ENCODE measurements around the gene ABCB1. TPM values are rescaled to one million over a fixed set of nuclear protein-coding genes. Genes with fewer than 3 reads are reported as not detected.

Gene ABCB1
- polyA plus RNA-seq, 1 donor from 2014 or later, result 1.6 TPM

GRCh38 chr7:87567052-87567451 lies 33.6 kb downstream of the ABCB1 start:
- H3K4me2 ChIP-seq (ENCODE audit: low read length), result no peak overlapping the region

GRCh38 chr7:87566311-87566900 lies 34.3 kb downstream of the ABCB1 start:
- Histone ChIP-seq H3K9me2 (ENCODE audit: insufficient read depth, low read length) (no peaks in the 10 kb centered on the region), H3K27me3 (ENCODE audit: insufficient read depth, low read depth, low read length) (no peaks in the 10 kb centered on the region), H4K20me1 (ENCODE audit: insufficient read depth) (no peaks in the 10 kb centered on the region), H3K9me3 (ENCODE audit: low read length) (no peaks in the 10 kb centered on the region), H3K27ac (ENCODE audit: low read length) (no peak overlapping the region), H3F3A (ENCODE audit: insufficient read depth, low read length, poor library complexity, severe bottlenecking) (no peaks in the 10 kb centered on the region), H3K36me3 (ENCODE audit: insufficient read depth, low read length) (no peaks in the 10 kb centered on the region), H3K4me3 (ENCODE audit: low read length) (no peak overlapping the region), H2AFZ (ENCODE audit: low read depth, low read length) (no peak overlapping the region), H3K4me2 (ENCODE audit: low read length) (no peak overlapping the region), H3K9ac (ENCODE audit: low read length) (no peak overlapping the region), H3K79me2 (replicated peaks; ENCODE audit: insufficient read depth, low read length) (no peaks in the 10 kb centered on the region)
- TF ChIP-seq EZH2 (IDR thresholded peaks at IDR 0.05; ENCODE audit: borderline replicate concordance, insufficient read depth, low read length, poor library complexity, severe bottlenecking) (no peak), SMC3 (conservative IDR thresholded peaks at IDR 0.05; ENCODE audit: poor library complexity) (no peak), CTCF (IDR thresholded peaks at IDR 0.05; ENCODE audit: poor library complexity, severe bottlenecking) (no peak), REST (IDR thresholded peaks at IDR 0.05; ENCODE audit: borderline replicate concordance) (no peak), RAD21 (conservative IDR thresholded peaks at IDR 0.05) (no peak), POLR2AphosphoS5 (IDR thresholded peaks at IDR 0.05) (no peak)

More at GRCh38 chr7:87567052-87567451, 33.6 kb downstream of the ABCB1 start:
- H3K79me2 ChIP-seq (replicated peaks; ENCODE audit: insufficient read depth, low read length), result no peaks in the 10 kb centered on the region
- H3K27me3 ChIP-seq (ENCODE audit: insufficient read depth, low read depth, low read length), result no peaks in the 10 kb centered on the region
- H3K9me3 ChIP-seq (ENCODE audit: low read length), result no peaks in the 10 kb centered on the region
- H3K9me2 ChIP-seq (ENCODE audit: insufficient read depth, low read length), result no peaks in the 10 kb centered on the region
- H3K4me3 ChIP-seq (ENCODE audit: low read length), result no peak overlapping the region
- H2AFZ ChIP-seq (ENCODE audit: low read depth, low read length), result no peak overlapping the region
- H3K9ac ChIP-seq (ENCODE audit: low read length), result no peak overlapping the region
- no peaks in the 10 kb centered on the region for H4K20me1 ChIP-seq (ENCODE audit: insufficient read depth)
- TF ChIP-seq CTCF (IDR thresholded peaks at IDR 0.05; ENCODE audit: poor library complexity, severe bottlenecking) (no peak), RAD21 (conservative IDR thresholded peaks at IDR 0.05) (no peak), EP300 (conservative IDR thresholded peaks at IDR 0.05; ENCODE audit: poor library complexity, severe bottlenecking) (no peak), SMC3 (conservative IDR thresholded peaks at IDR 0.05; ENCODE audit: poor library complexity) (no peak), POLR2AphosphoS5 (IDR thresholded peaks at IDR 0.05) (no peak), MXI1 (conservative IDR thresholded peaks at IDR 0.05; ENCODE audit: poor library complexity, severe bottlenecking) (no peak), REST (IDR thresholded peaks at IDR 0.05; ENCODE audit: borderline replicate concordance) (no peak), EZH2 (IDR thresholded peaks at IDR 0.05; ENCODE audit: borderline replicate concordance, insufficient read depth, low read length, poor library complexity, severe bottlenecking) (no peak)
- no peak overlapping the region for H3K27ac ChIP-seq (ENCODE audit: low read length)
- H3K36me3 ChIP-seq (ENCODE audit: insufficient read depth, low read length), result no peaks in the 10 kb centered on the region
- H3F3A ChIP-seq (ENCODE audit: insufficient read depth, low read length, poor library complexity, severe bottlenecking), result no peaks in the 10 kb centered on the region

All from neural cell (in vitro differentiated cells).